Measurements from ENCODE around the gene ALCAM.

GRCh38 chr3:105513886-105514285, 147.2 kb downstream of the ALCAM start:
- TF ChIP-seq POLR2A (IDR thresholded peaks at IDR 0.05) = no peak
- TF ChIP-seq CTCF (IDR thresholded peaks at IDR 0.05) = no peak
